Measurements from ENCODE around the gene ADAP1.

ADAP1 gene

DNA sequence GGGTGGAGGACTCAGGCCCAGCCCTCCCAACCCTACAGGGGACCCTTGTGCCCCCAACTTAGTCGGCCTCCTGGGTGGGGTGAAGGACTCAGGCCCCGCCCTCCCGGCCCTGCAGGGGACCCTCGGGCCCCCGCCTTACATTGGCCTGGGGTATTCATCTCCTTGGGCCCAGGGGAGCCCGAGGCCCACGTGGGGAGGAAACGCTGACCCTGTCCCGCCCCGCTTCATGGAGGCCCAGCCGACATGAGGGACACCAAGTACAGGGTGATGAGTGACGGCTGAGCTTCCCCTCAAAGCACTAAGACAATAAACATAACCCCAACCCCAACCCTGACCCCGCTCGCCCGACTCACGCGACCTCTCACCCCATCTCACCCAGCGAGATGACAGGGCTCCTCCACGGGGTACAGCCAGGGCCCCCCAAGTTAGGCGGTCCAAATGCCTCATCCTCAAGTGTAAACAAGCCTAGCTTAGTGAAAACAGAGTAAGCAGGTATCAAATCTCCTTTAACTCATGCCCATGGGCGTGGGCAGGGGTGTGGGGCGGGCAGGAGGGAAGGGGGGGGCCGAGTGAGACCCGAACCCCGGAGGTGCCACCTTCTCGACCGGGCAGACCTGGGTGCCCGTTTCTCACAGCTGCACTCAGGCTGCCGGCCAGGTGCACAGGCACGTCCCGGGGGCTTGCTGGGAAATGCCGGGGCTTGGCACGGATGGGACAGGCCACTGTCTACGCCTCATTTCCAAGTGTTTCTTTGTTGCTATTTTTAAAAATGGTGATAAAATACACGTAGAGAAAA, 36.7 kb upstream of the ADAP1 start:
- intact Hi-C loops (cut with DNase I), result loop anchor here (10.0 kb wide), 1 partner anchor 164 kb away; no protein-coding TSS in a partner anchor
- no peak for DNase-seq

DNA sequence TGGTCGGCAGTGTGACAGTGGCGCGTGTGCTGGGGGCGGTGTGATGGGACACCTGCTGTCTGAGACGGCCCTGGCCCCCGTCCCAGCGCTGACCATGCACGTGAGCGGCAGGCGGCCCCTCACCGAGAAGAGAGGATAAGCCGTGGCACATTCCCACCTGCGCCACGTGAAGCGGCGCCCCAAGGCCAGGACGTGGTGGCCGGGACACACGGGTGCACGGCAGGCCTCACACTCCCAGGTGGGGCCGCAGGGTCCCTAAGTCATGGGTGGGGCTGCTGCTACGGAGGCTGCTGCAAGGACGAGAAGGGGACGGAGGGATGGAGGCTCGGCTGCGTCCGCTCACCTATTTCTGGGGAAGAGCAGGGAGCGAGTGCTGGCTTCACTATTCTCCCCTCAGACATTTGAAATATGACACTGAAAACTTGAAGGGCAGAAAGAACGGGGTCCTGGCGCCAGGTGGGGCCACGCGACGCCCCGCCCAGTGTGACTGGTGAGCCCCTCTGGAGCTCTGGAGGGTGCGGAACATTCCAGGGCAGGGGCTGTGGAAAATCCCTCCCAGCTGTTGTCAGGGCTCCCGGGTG, 36.0 kb upstream of the ADAP1 start:
- no peak for DNase-seq
- intact Hi-C loops (cut with DNase I), result loop anchor here (10.0 kb wide), 1 partner anchor 164 kb away; no protein-coding TSS in a partner anchor

GRCh38 chr7:988963-989529, 34.6 kb upstream of the ADAP1 start:
- intact Hi-C loops (cut with DNase I), result no loop called here
- DNase-seq, result no peak

DNA sequence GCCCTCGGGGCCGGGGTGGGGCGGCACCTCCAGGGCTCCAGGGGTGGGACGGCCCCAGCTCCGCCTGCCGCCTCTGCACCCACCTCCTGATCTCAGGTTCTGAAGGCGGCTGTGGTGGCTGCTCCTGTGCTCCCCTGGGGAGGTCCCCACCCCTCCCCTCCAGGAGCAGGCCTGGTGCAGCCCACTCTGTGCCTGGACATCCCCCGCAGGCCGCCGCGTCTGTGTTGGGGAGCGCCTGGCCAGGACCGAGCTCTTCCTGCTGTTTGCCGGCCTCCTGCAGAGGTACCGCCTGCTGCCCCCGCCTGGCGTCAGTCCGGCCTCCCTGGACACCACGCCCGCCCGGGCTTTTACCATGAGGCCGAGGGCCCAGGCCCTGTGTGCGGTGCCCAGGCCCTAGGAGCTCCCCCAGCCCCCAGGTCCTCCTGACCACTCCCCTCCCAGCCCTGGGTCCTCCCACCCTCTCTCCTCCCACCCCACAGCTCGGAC, 34.0 kb upstream of the ADAP1 start:
- intact Hi-C loops (cut with DNase I), result no loop called here
- DNase-seq, result no peak

DNA sequence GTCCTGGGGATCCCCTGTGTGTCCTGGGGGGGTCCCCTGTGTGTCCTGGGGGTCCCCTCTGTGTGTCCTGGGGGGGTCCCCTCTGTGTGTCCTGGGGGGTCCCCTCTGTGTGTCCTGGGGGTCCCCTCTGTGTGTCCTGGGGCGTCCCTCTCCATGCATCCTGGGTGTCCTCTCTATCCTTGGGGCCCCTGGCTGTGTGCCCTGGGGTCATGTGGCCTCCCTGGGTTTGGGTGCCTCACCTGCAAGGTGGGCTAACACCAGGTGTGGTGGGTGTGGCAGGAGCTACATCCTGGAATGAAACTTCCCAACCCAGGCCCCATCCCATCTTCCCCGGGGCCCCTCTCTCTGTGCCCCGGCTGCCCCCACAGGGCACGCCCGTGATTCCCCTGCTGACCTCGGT, 33.4 kb upstream of the ADAP1 start:
- DNase-seq, result no peak
- intact Hi-C loops (cut with DNase I), result no loop called here

DNA sequence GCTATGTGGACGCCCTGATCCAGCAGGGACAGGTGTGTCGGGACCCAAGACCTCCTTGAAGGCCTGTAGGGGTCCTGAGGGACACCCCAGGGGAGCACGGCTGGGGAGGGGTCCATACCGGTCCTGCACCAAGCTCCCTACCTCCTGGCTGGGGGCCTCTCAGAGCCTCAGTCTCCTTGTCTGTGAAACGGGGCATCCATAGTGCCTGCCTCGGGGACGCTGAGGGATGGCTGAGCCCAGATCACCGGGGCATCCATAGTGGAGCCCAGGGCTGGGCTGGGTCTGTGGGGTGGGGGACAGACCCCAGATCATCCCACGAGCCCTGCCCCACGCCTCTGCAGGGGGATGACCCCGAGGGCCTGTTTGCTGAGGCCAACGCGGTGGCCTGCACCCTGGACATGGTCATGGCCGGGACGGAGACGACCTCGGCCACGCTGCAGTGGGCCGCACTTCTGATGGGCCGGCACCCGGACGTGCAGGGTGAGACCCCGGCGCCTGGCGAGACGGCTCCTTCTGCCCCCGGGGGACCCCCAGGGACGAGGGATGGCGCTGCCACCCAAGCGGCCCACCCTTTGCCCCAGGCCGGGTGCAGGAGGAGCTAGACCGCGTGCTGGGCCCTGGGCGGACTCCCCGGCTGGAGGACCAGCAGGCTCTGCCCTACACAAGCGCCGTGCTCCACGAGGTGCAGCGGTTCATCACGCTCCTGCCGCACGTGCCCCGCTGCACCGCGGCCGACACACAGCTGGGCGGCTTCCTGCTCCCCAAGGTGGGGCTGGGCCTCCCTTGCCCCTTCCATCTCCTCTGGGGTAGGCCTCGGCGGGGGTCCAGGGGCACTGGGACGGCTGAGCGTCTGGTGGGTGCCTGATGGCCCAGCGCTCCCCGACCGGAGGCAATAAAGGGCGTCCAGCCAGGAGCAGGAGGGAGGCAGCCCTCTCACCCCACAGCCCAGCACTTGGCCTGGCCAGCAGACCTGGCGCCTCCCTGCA, 32.6 kb upstream of the ADAP1 start:
- intact Hi-C loops (cut with DNase I), result no loop called here
- DNase-seq, result no peak

GRCh38 chr7:985915-986741, 31.6 kb upstream of the ADAP1 start:
- DNase-seq, result no peak
- intact Hi-C loops (cut with DNase I), result no loop called here

DNA sequence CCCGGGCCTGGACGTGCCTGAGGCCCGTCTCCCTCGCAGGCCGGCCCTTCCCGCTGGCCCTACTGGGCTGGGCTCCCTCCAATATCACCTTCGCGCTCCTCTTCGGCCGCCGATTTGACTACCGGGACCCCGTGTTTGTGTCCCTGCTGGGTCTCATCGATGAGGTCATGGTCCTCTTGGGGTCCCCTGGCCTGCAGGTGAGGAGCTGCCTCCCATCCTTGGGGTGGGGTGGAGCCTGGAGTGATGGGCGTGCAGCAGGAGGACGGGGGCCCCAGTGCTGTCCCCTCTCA, 30.6 kb upstream of the ADAP1 start:
- intact Hi-C loops (cut with DNase I), result no loop called here
- DNase-seq, result no peak

GRCh38 chr7:984361-985126, 30.1 kb upstream of the ADAP1 start:
- DNase-seq, result no peak
- intact Hi-C loops (cut with DNase I), result no loop called here

- intact Hi-C loops (cut with DNase I), result no loop called here
- DNase-seq, result no peak
These were observed 29.2 kb upstream of the ADAP1 start for GRCh38 chr7:983616-984071.

GRCh38 chr7:983004-983615, 28.6 kb upstream of the ADAP1 start, which contains the start of gene CYP2W1:
TSS of gene CYP2W1 (plus strand) at chr7:983181. CDS start at chr7:983212, 31 bp downstream.
- intact Hi-C loops (cut with DNase I), result no loop called here
- DNase-seq, result no peak

- intact Hi-C loops (cut with DNase I), result no loop called here
- no peak for DNase-seq
These were observed 28.1 kb upstream of the ADAP1 start for GRCh38 chr7:982511-983003.

- intact Hi-C loops (cut with DNase I), result no loop called here
- no peak for DNase-seq
These were observed 27.5 kb upstream of the ADAP1 start for GRCh38 chr7:981793-982510.

DNA sequence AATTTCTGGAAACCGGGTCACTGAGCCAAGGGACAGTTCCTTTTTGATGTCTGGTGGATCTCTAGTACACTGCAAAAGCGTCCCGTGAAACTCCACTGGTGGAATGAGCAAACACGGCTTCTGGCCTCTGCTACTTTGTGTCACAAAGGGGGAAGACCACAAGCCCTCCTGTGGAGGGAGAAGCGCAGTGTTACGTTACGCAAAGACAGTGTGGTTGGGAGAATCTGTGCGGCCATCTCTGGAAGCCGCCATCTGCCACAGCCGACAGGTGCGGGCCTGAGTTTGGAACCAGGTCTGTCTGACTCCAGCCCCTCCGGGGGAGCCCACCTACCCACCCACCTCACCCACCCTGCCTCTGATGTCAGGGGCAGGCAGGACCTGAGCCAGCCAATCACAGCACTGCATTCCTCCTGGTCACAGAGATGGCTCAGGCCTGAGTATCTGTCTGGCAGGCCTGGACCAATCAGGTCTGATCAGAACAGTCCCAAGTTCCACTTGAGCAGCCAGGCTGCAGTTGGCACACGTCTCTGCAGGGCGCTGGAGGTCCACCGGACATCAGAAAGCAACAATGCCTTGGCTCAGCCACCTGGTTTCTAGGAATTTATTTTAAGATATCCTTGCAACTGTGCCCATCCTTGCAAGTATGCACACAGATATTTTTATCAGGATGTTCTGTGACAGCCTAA, 25.5 kb upstream of the ADAP1 start:
- intact Hi-C loops (cut with DNase I), result no loop called here
- DNase-seq, result no peak

GRCh38 chr7:979151-979550, 24.7 kb upstream of the ADAP1 start:
- DNase-seq, result no peak
- intact Hi-C loops (cut with DNase I), result no loop called here
